Panc1 (cell line): ENCODE results near the gene VPREB1.
"Not testable (repeated sequence)": the region's sequence is repeated elsewhere in the genome, so short reads cannot be mapped to it uniquely, and the experiment has no call there.

Source experiments
- CTCF ChIP-seq: fragments of 450-650 bp; IDR thresholded peaks from 2 replicates; pipeline ENCODE4 v1.5.1; 2017; ENCODE audit warnings: mild to moderate bottlenecking
- TCF7L2 ChIP-seq: IDR thresholded peaks from 2 replicates; pipeline ENCODE4 v1.6.1; 2011; ENCODE audit warnings: mild to moderate bottlenecking, low read depth, low read length, inconsistent platforms

- TF ChIP-seq CTCF, TCF7L2: not testable (repeated sequence)
Measured at GRCh38 chr22:22262332-22263074, 17.9 kb downstream of the VPREB1 start.
